NK-92 treated with Interleukin-12 subunit alpha and Interleukin-12 subunit beta, amount 100 ng/mL, for 24 hours (cell line): ENCODE measurements around the gene ACVR1.

Experiments
- DNase-seq: peaks from one replicate; lab custom pipeline; 2025; lab: John Stamatoyannopoulos, UW

Gene ACVR1

GRCh38 chr2:157876066-157876785 lies at the start of gene ACVR1:
Gene ACVR1, minus strand, starts transcription at chr2:157876330. Its CDS starts 76,837 bp downstream, at chr2:157799493.
- peak; percentile 74 for DNase-seq

- no peak for DNase-seq
These were observed 48.9 kb upstream of the ACVR1 start for GRCh38 chr2:157925071-157925470.

DNA sequence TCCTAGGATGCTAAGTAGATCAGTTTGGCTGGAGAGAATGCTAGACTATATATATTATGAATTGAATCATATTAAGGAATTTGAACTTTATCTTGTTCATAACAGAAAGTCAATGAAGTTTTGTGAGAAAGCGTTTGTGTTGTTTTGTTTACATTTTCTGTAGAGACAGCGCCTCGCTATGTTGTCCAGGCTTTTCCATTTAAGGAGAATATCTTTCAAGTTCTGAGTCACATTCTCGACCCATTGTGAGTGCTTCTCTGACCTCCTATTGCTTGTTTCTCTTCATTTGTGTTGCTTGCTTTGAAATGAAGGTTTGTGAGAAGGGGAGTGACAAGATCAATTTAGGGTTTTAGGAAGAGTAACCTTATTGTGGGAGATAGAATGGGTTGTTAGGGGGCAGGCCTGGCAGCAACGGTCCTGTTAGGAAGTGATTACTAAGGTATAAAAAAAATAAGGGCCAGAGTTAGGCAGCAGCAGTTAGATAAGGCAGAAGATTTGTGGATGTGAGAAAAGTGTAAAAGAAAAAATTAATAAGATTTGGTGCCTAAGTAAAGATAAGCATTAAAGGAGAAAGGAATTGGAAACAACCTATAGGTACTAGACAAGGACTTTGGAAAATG lies 47.6 kb upstream of the ACVR1 start:
- DNase-seq = no peak

- DNase-seq = no peak
These were observed 46.7 kb upstream of the ACVR1 start for GRCh38 chr2:157922815-157923214.

GRCh38 chr2:157922336-157922735 lies 46.2 kb upstream of the ACVR1 start:
- DNase-seq = no peak

DNA sequence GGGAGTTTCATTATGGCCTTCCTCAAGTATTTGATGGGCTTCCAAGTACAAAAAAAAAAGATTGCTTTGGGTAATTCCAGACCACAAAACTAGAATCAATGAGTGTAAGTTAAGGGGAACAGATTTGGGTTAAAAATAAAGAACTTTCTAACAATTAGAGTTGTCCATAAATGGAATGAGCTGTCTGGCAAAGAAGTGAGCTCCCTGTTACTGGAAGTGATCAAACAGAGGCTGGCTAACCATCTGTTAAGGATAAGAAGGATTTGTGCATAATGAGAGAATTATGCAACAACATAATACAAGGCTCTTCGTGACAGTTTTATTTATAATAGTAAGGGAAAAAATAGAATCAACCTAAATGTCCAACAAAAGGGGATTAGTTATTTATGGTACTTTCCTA lies 44.6 kb upstream of the ACVR1 start:
- DNase-seq = no peak

GRCh38 chr2:157919181-157919580 lies 43.1 kb upstream of the ACVR1 start:
- DNase-seq = no peak

DNA sequence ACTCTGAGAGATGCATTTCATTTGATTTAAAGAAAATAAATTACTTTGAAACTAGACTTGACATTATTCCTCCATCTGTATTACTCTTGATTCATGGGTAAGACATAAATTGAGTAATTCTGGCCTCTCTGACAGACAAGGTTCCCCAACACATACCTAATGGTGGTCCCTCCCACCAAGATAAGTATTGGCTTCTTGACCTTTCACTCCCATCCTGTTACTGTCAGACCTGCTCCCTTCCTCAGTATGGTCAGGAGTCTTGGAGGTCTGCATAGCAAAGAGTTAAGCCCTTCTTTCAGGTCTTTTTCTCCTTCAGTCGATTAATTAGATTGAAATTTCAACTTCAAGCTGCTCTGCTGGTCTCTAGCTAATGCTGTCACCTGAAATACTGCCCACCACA lies 42.2 kb upstream of the ACVR1 start:
- no peak for DNase-seq

DNA sequence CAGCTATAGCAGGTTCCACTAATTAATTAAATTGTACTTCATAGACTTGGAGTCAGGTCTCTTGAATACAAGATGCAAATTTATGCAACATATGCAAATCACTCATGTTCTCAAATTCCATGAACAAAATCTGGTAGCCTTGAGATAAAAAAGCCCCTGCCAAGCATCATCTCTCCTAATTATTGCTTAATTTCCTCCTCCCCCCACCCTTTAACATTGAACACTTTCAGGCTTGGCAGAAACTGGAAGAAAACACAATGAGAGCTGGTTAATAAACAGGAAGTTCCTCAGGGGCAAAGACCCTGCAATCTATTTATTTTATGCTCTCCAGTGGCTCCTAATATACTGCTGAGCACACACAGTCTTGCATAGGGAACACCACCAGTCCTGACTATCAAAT lies 35.6 kb upstream of the ACVR1 start:
- DNase-seq = no peak

DNA sequence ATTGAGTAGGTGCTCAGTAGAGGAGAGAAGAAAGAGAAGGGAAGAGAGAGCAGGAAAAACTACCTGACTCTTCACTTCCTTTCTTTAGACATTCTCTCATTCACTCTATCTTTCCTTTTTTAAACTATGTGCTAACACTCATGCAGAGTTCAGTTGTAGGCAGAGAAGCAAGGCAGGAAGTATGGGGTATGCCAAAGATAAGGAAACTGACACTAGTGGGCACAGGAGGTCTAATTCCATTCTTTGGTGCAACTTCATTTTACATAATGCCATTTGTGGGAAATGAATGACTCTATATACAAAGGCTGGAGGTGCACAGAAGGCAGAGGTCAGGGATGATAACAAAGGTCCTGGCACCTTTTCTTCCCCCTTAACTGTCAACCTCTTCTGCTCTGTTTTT lies 35.1 kb upstream of the ACVR1 start:
- no peak for DNase-seq

GRCh38 chr2:157905092-157905491 lies 29.0 kb upstream of the ACVR1 start:
- DNase-seq = no peak

GRCh38 chr2:157903626-157904025 lies 27.5 kb upstream of the ACVR1 start:
- DNase-seq = no peak

DNA sequence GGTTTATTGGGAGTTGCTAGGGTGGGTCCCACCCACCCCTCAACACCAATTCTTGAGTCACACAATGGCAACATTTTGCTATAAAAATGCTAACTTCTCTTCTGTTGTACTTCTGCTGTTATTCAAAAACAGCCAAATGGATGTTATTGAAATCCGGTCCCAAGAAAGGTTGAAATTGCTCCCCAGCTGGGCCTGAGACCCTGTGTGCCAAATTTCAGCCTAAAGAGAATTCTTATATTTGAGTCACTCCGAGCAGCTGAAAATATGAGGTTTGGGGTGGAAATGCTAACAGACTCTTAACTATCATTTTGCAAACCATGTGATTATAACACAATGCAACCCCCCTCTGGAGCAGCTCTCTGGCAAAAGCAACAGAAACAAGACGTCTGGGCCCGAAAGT lies 27.0 kb upstream of the ACVR1 start:
- DNase-seq = no peak

DNA sequence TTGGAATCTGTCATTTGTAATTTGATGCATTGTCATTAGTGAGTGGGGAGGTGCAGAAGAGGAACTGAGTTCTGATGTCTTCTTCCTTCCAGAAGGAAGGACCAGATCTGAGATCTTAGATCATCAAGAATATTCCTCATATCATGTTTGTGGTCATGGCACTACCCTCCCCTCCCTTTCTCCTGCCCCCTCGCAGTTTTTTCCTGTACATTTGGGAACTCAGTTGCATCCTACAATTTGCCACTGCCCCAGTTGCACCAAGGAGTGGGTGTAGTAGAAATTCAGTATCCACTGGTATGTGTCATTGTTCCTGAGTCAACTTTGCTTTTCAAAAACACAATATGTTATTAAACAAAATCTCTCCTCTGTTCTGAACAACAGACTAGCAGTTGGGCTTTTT lies 26.6 kb upstream of the ACVR1 start:
- no peak for DNase-seq

DNA sequence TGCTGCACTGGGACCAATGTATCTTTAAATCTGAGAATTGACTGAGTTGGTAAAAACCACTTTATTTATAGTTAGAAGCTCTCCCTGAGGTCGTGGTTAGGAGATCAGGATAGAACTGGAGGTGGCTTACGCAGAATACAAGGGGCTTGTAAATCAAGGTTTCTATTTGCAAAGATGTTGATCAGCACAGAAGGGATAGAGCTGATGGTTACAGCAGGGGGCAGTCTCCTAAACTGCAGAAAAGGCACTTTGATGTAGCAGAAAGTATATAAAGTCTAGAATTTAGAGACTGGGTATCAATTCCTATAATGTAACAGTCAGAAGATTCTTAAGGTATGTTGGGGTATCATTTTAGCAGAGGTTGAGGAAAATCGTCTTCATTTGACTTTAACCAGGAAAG lies 25.2 kb upstream of the ACVR1 start:
- no peak for DNase-seq

DNA sequence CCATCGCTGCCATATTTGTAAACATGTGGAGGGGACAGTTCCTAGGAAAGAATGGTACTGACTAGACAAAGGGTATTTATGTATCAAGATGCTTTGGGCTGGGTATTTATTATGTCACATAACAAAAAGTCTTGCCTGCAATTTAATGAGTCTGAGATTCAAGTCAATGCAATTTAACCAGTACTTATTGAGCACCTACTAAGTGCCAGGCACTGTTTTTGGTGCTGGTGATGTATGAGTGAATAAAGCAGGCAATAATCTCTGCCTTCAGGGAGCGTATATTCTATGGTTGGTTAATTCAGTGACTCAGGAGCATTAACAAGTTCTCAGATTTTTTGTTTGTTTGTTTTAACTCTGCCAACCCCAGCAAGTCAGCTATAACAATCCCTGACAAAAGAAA lies 24.6 kb upstream of the ACVR1 start:
- DNase-seq = no peak

GRCh38 chr2:157900203-157900602 lies 24.1 kb upstream of the ACVR1 start:
- no peak for DNase-seq

DNA sequence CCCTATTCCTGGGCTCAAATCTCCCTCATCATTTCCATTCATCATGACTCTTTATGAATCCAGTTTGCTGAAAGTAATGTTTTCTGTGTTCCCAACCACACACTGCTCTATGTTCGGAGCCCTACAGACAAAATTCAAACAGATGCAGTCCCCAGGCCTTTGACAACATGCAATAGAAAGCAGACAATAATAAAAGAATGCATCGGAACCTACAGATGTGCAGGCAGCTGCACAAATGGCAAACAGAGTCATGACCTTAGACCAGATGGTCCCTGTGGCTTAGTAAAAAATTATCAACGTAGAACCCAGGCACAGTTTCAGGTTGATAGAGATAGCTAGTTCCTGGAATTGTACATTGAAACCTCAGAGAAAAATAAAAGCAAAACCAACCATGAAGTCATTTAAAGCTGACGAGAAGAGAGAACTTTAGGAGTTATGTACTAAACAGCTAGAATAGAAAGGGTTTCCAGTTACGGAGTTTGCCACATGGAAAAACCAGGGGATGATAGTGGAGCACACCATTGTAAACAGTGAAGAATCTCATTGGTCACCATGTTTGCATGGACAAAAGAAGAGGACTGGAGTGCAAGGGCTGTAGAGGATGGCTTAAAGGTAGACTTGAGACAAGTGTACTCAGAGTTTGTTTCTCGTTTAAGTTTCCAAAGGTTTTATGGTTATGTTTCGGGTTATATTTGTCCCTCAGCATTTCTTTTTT lies 23.2 kb upstream of the ACVR1 start:
- no peak for DNase-seq

DNA sequence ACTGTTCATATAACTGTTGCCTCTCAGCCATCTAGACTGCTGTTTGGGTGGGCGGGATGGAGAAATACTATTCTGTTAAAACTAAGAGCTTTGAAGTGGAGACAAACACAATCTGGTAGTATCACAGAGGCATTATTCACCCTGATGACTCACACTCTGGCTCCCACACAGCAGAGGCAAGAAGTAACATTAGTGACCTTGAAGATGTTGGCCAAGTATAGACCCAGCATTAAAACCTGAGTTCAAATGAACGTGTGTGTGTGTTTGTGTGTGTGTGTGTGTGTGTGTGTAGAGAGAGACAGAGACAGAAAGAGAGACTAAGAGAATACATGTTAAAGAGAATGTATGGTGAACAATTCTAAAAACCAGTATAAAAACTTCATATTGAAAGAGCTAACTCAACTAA lies 22.5 kb upstream of the ACVR1 start:
- no peak for DNase-seq

DNA sequence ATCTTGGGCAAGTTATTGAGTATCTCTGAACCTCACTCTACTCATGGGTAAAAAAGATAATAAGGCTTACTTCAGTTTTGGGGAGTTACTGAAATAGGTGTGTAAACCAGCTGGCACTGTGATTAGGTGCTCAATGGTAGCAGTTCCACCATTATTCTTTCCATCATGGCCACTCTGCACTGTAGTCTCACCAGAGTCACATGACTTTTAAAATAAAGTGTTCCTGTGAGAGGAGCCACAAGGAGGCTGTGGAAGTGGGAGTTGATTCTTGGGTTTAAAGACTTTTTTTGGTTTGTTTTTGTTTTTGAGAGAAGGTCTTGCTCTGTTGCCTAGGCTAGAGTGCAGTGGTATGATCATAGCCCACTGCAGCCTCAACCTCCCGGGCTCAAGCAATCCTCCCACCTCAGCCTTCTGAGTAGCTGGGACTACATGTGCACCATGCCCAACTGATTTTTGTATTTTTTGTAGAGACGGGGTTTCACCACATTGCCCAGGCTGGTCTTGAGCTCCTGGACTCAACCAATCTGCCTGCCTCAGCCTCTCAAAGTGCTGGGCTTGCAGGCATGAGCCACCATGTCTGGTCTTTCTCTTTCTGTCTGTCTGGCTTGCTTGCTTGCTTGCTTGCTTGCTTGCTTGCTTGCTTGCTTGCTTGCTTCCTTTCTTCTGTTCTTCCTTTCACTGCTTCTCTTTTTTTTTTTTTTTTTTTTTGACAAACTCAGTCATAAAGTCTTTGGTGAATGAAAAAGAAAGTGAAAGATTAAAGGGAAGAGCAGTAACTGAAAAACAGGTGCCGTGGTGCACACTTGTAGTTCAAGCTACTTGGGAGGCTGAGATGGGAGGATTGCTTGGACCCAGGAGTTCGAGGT lies 21.2 kb upstream of the ACVR1 start:
- no peak for DNase-seq

DNA sequence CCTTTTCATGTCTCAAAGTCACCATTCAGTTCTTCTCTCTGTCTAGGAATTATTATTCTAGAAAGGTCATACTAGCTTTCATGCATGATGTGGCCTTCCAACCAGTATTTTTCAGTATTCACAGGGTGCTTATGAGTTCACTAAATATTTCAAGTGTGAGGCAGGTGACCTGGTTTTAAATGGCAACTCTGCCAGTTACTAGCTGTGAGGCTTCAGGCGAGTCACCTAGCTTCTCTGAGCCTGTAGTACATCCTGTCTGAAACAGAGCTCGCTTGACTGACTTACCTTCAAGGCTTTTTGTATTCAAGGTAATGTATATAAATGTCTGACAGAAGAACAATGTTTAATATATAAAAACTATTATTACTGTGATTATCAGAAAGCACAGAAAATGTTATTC lies 19.4 kb upstream of the ACVR1 start:
- no peak for DNase-seq

DNA sequence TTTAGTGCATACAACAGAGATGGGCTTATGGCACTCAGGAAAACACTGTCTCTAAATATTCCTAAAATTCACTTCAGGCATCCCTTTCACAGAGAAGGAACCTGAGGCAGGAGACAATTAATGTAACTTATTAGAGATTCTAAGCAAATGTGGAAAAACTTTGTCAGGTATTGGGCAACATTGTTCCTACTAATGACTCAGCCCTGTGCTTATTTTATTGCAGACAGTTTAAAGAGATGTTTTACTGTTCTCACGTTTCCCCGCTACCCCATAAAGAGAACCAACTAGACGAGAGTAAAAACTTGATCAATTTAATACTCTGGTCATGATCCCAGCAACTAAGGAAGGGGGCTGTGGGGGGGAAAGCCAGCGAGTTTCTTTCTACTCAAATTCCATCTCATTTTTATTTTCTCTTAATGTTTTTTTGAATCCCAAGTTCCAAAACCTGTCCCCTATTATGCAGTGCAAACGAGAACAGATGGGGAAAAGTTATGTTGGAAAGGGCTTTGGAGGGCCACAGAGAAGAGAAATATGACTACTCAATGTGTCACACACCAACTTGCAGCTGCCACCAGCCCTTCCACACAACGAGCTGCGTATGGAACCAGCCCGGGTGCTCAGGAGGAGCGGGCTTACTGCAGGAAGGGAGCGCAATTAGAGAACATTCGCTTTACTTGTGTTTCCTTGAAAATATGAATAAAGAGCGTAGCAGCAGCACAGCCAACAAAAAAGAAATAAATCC lies 18.7 kb upstream of the ACVR1 start:
- no peak for DNase-seq
